ENCODE data around the gene SMTN. TPM values are rescaled to one million over a fixed set of nuclear protein-coding genes. Genes with fewer than 3 reads are reported as not detected.

SMTN gene
- total RNA-seq: 138 and 166 TPM in 2 replicates

DNA sequence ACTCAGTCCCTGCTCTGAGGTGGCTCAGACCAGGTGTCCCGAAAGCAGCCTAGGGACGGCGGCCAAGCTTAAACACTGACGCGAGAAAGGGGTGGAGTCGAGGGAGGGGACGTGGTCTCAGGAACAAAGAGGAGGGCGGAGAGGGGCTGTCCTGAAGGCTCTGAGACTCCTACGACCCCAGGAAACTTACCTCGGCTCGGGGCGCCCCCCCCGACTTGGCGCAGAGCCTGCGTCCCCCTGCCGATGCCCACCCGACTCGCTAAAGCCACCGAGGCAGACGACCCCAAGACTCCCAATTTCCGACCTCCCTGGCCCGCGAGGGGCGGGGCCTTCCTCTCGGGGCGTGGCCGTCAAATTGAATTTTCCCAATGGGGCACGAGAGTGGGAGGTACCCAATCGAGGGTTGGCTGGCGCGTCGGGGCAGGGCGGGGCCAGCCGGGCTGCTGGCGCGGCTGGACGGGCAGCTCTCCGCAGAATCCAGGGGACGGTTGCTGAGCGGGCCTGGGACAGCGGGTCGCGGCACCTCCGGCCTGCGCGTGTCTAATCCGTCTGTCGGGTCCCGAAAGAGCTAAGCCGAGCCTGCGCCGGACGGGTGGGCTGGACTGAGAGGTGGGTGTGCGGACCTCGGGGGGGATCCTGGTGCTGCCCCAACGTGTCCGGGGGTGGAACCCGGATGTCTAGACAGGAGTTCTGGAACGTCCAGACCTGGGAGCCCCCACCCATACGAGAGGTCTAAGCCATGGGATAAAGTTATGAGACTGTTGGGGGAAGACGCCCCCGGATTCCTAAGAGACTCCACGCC, at the start of gene SMTN:
SMTN (plus strand) TSS at position 471 of the 802 bp plus-strand sequence. CDS start 1,941 bp downstream, outside the sequence.
- no peak for DNase-seq (ENCODE audit: low read depth)
- TF ChIP-seq, protein P1, sequence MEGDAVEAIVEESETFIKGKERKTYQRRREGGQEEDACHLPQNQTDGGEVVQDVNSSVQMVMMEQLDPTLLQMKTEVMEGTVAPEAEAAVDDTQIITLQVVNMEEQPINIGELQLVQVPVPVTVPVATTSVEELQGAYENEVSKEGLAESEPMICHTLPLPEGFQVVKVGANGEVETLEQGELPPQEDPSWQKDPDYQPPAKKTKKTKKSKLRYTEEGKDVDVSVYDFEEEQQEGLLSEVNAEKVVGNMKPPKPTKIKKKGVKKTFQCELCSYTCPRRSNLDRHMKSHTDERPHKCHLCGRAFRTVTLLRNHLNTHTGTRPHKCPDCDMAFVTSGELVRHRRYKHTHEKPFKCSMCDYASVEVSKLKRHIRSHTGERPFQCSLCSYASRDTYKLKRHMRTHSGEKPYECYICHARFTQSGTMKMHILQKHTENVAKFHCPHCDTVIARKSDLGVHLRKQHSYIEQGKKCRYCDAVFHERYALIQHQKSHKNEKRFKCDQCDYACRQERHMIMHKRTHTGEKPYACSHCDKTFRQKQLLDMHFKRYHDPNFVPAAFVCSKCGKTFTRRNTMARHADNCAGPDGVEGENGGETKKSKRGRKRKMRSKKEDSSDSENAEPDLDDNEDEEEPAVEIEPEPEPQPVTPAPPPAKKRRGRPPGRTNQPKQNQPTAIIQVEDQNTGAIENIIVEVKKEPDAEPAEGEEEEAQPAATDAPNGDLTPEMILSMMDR (conservative IDR thresholded peaks at IDR 0.05; ENCODE audit: low read depth, low read length): no peak
- H3K4me3 ChIP-seq (ENCODE audit: low read depth, low read length): peak within 1 kb of the TSS; percentile 96

DNA sequence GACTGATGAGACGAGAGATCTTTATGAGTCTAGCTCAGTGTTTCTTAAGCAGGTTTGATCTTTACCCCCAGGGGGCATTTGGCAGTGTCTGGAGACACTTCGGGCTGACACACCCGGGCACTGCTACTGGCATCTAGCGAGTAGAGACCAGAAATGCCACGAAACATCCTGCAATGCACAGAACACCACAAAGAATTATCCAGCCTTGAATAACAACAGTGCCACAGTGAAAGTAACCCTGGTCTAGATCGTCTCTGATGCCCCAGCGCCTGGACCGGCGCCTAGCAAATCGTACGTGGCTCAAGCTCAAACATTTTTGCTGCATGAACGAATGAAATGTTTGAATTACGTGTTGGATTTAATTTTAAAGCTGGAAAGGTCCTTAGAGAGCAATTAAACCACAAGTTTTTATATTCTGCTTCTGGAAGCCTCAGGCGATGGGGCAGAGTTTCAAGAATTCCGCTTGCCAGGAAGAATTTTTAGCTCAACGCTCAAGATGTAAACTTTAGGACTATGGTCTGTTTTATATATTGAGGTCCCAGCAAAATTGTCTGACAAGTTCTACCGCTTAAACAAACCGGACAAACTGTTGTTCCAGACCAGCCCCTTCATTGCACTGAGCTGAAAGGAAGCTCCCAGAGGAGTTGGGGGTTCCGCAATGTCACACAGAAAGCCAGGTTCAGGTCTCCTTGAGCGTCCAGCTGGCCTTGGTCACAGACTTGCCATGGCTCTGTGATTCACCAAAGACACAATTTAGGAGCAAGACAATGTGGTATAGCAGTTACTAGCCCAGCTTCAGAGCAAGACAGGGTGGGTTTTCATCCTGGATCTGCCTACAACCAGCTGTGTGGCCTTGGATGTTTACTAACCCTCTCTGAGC, 44.2 kb upstream of the SMTN start:
- H3K4me3 ChIP-seq (ENCODE audit: low read depth, low read length): no peak overlapping the region
- TF ChIP-seq, protein P1 (conservative IDR thresholded peaks at IDR 0.05; ENCODE audit: low read depth, low read length): peak; percentile 28
- DNase-seq (ENCODE audit: low read depth): no peak

DNA sequence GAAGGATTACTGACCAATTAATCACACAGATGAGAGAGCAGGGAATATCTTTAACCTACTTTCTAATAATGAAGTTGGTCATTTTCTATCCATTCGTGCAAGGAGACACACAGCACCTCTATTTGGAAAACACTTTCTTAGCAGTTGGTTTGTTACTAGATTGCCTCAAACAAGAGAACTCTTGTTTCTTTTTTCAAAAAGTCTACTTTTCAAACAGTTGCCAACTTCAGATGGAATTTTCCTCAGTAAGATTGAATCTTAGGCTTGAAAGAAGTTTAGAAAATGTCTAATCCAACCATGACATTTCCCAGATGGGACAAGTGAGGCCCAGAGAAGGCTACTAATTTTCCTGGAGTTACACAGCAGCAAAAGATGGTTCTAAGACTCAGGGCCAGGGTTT, 42.4 kb upstream of the SMTN start:
- TF ChIP-seq, protein P1 (conservative IDR thresholded peaks at IDR 0.05; ENCODE audit: low read depth, low read length): no peak
- DNase-seq (ENCODE audit: low read depth): no peak

DNA sequence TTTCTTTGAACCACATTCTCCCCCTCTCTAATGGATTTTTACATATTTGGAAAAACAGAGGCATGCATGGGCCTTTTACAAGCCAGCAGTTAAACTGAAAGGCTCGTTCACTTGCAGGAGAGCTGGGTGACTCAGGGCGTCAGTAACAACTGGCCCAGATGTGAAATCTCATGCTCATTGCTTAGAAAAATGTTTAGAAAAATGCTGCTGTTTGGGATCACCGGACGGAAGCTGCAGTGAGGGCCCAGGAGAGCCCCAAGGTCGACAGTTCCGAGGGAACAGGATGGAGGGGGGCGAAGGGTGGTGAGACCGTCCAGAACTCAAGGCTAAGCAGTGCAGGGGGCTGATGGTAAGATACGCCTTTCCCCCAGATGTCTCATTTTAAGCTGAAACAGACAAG, 41.7 kb upstream of the SMTN start:
- TF ChIP-seq, protein P1 (conservative IDR thresholded peaks at IDR 0.05; ENCODE audit: low read depth, low read length): no peak
- DNase-seq (ENCODE audit: low read depth): no peak

More for the DNA sequence above, 42.4 kb upstream of the SMTN start:
- no peak overlapping the region for H3K4me3 ChIP-seq (ENCODE audit: low read depth, low read length)

DNA sequence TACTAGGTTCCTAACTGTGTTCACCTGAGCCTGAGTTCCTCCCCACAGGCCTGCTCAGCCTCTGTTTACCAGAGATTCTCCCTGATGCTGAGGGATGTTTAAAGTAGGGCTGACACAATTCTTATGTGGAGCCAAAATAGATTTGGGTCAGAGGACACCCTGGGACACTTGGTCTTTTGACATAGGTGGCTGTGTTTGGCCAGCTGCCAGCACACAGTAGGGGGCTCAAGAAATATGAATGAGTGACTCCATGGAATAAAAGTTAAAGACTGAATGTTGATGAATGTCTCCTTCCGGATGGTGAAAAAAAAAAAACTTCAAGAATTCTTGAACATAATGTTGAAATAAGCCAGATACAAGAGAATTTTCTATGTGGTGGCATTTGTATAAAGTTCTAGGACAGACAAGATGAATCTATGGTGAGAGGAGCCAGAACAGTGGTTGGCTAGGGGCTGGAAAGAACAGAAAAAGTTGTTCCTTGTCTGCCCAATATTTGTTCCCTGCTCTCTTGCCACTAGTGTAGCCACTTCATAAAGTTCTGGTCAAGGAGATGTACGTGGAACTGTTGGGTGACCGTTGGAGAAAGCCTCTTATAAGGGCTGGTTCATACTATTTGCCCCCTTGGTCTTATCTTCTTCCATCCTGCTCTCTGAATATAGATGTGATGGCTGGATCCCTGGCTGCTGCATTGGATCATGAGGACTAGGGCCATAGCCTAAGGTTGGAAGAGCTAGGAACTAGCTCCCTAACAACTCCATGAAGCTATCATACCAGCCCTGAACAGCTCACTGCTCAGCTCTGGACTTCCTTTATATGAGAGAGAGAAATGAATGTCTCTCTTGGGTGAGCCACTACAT, 40.3 kb upstream of the SMTN start:
- no peak overlapping the region for H3K4me3 ChIP-seq (ENCODE audit: low read depth, low read length)
- TF ChIP-seq, protein P1 (conservative IDR thresholded peaks at IDR 0.05; ENCODE audit: low read depth, low read length): no peak
- no peak for DNase-seq (ENCODE audit: low read depth)

More for the DNA sequence above, 41.7 kb upstream of the SMTN start:
- H3K4me3 ChIP-seq (ENCODE audit: low read depth, low read length): no peak overlapping the region

DNA sequence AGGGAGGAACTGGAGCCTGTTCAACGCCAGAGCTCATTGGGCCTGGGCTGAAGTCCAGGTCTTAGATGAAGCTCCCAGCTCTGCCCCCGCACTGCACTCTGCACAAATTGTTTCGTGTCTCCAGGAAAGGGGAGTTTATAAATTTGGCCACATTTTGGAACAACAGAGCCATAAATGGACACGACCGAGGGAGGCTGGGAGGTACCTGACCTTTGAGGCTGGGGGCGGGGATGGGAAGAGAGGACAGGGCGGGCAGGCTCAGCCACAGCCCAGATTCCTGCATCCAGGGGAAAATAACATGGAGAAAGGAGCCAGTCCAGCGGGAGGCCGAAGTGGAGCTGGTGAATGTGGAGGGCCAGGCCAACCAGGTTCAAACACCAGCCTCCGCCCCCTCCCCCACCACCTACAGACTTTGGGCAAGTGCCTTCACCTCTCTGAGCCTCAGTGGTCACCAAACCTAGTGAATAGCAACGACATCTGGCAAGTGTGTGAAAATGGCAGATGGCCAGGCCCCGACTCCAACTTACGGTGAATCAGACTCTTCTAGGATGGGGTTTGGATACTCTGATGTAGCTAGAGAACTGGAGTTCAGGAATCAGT, 36.8 kb upstream of the SMTN start:
- no peak for DNase-seq (ENCODE audit: low read depth)
- no peak overlapping the region for H3K4me3 ChIP-seq (ENCODE audit: low read depth, low read length)
- TF ChIP-seq, protein P1 (conservative IDR thresholded peaks at IDR 0.05; ENCODE audit: low read depth, low read length): no peak

All from epithelial cell of proximal tubule (primary cell).